K562 (cell line): Measurements from ENCODE around the gene SOCS2. TPM values are rescaled to one million over a fixed set of nuclear protein-coding genes. Genes with fewer than 3 reads are reported as not detected.

Experiments
- E2F8 ChIP-seq: fragments of 450-650 bp; IDR thresholded peaks from 2 replicates; pipeline ENCODE4 v1.7.1; 2018; ENCODE audit warnings: mild to moderate bottlenecking, low read depth; ENCODE audit not compliant: partially characterized antibody
- GTF2F1 ChIP-seq: IDR thresholded peaks from 2 replicates; pipeline ENCODE4 v1.6.1; 2011; ENCODE audit warnings: low read depth, low read length, improper control_type of control experiment
- IRF2 ChIP-seq: sonication (generic); formaldehyde crosslinking; IDR thresholded peaks from 2 replicates; pipeline ENCODE4 v1.8.1; 2022; ENCODE audit warnings: mild to moderate bottlenecking, missing genetic modification reagents
- KHSRP ChIP-seq: fragments of 450-650 bp; IDR thresholded peaks from 2 replicates; pipeline ENCODE4 v1.6.1; 2017
- POLR2AphosphoS5 ChIP-seq: IDR thresholded peaks from 2 replicates; pipeline ENCODE4 v1.6.1; 2011; ENCODE audit warnings: mild to moderate bottlenecking, low read depth, low read length, moderate library complexity; ENCODE audit not compliant: control insufficient read depth, insufficient read depth
- PURB ChIP-seq: sonication (generic); formaldehyde crosslinking; IDR thresholded peaks from 2 replicates; pipeline ENCODE4 v1.9.0; 2021; ENCODE audit warnings: low read depth, mild to moderate bottlenecking, missing genetic modification reagents
- SRF ChIP-seq, 2 experiments: fragments of 250-450, 450-650 bp in 1 of 2; sonication (Bioruptor Pico) in 1 of 2; sonication (generic) in 1 of 2; formaldehyde crosslinking; IDR thresholded peaks; 2 replicates each; pipeline versions ENCODE4 v1.5.0 to v1.5.1; 2020 to 2022; ENCODE audit warnings: mild to moderate bottlenecking in 1 of 2, missing genetic modification reagents in 1 of 2
- SRSF7 ChIP-seq: fragments of 200-400 bp; formaldehyde crosslinking; optimal IDR thresholded peaks from 2 replicates; pipeline ENCODE3; 2017; ENCODE audit warnings: mild to moderate bottlenecking, low read depth, low read length
- TEAD1 ChIP-seq, 2 experiments: fragments of 450-650 bp in 1 of 2; sonication (generic) in 1 of 2; formaldehyde crosslinking; IDR thresholded peaks; 2 replicates each; pipeline versions ENCODE4 v1.4.0 to v1.8.0; 2020 to 2022; ENCODE audit warnings: mild to moderate bottlenecking in 2 of 2, missing genetic modification reagents in 1 of 2
- XRCC4 ChIP-seq: IDR thresholded peaks from one replicate; pipeline ENCODE4 v1.6.1; 2011; ENCODE audit not compliant: insufficient read depth, insufficient read length; ENCODE audit errors: extremely low read depth
- ZBTB12 ChIP-seq: fragments of 250-450 bp; sonication (Bioruptor Pico); IDR thresholded peaks from 2 replicates; pipeline ENCODE4 v1.4.0; 2020
- ZNF124 ChIP-seq: sonication (generic); formaldehyde crosslinking; IDR thresholded peaks from 2 replicates; pipeline ENCODE4 v1.8.1; 2022; ENCODE audit warnings: missing genetic modification reagents
- ZNF146 ChIP-seq: IDR thresholded peaks from one replicate; pipeline ENCODE4 v1.6.1; 2018; ENCODE audit warnings: missing compliant biosample characterization; ENCODE audit not compliant: unreplicated experiment
- ZNF239 ChIP-seq: fragments of 250-450 bp; sonication (Bioruptor Pico); IDR thresholded peaks from 2 replicates; pipeline ENCODE4 v1.4.0; 2020; ENCODE audit warnings: mild to moderate bottlenecking
- ZNF280B ChIP-seq: fragments of 250-450 bp; sonication (Bioruptor Pico); IDR thresholded peaks from 2 replicates; pipeline ENCODE4 v1.5.1; 2021; ENCODE audit warnings: mild to moderate bottlenecking
- ZNF316 ChIP-seq: fragments of 450-650 bp; IDR thresholded peaks from 2 replicates; pipeline ENCODE4 v1.6.1; 2016
- ZNF592 ChIP-seq: fragments of 450-650 bp; IDR thresholded peaks from 2 replicates; pipeline ENCODE4 v1.6.1; 2017; ENCODE audit warnings: antibody characterized with exemption, mild to moderate bottlenecking
- ZNF707 ChIP-seq: fragments of 250-450 bp; sonication (Bioruptor Pico); conservative IDR thresholded peaks from 2 replicates; pipeline ENCODE4 v1.8.0; 2022; ENCODE audit warnings: inconsistent platforms, mild to moderate bottlenecking, moderate library complexity
- polyA plus RNA-seq, 8 experiments: library from polyadenylated mRNA; depleted of rRNA in 4 of 8; stranded (reverse) in 5 of 8; unstranded in 3 of 8; fragments of >200 nt; fragmentation: Nextera tagmentation in 2 of 8; fragmentation: Illumina TruSeq in 1 of 8; extraction: Ambion mirVana in 2 of 8; extraction: Trizol in 1 of 8; gene quantifications; 2 replicates each; pipeline versions ENCODE4 v1.2.1 to v1.2.3, GENCODE V29; 2011 to 2014; ENCODE audit warnings: inconsistent platforms in 1 of 8, missing spikeins in 1 of 8
- total RNA-seq, 7 experiments: library from RNA; depleted of rRNA in 6 of 7; stranded (reverse); fragments of >200 nt in 6 of 7; fragmentation: Illumina TruSeq in 2 of 7; extraction: Trizol in 2 of 7; gene quantifications; 2 replicates each; pipeline versions ENCODE4 v1.2.1 to v1.2.3, GENCODE V29; 2011 to 2021; ENCODE audit warnings: low replicate concordance in 1 of 7

The SOCS2 gene
- total and polyA plus RNA-seq, 9 of the 15 experiments (the other 6 are each of a cell fraction or from before 2014, with no cell fraction given): 37.0 to 162 (median 98.7) TPM

GRCh38 chr12:93591137-93591868 lies 18.8 kb downstream of the SOCS2 start (continued):
- TF ChIP-seq TEAD1 (CRISPR knock-in tag; IDR thresholded peaks at IDR 0.05): 0 out of 4 replicates have a peak, but pooled peaks of 1 of the 2 experiments have one; percentile 53
- TF ChIP-seq ZNF239 (CRISPR knock-in tag): no peak
- TF ChIP-seq ZNF280B (CRISPR knock-in tag): no peak
- no peak for TF ChIP-seq PURB (CRISPR knock-in tag)
- TF ChIP-seq KHSRP: no peak
- TF ChIP-seq XRCC4: no peak
- TF ChIP-seq E2F8: peak; percentile 16
- 0 out of 4 replicates have a peak, but pooled peaks of 1 of the 2 experiments have one; percentile 54 for TF ChIP-seq SRF (CRISPR knock-in tag; IDR thresholded peaks at IDR 0.05)
- TF ChIP-seq IRF2 (CRISPR knock-in tag): no peak
- no peak for TF ChIP-seq ZNF707
- no peak for TF ChIP-seq SRSF7
- TF ChIP-seq GTF2F1: peak; percentile 40; the same call in 1 of the 2 replicates
- TF ChIP-seq ZNF592: peak; percentile 61; the same call in 1 of the 2 replicates
- peak; percentile 58; the same call in 1 of the 2 replicates for TF ChIP-seq ZNF316
- TF ChIP-seq ZNF124: no peak
- TF ChIP-seq POLR2AphosphoS5: peak; percentile 76
- TF ChIP-seq ZNF146 (CRISPR knock-in tag): no peak
- TF ChIP-seq ZBTB12: peak; percentile 42; the same call in 1 of the 2 replicates
